Progenitor cell of endocrine pancreas (in vitro differentiated cells): Measurements from ENCODE around the gene HORMAD2. TPM values are rescaled to one million over a fixed set of nuclear protein-coding genes. Genes with fewer than 3 reads are reported as not detected.
A peak's percentile ranks its signal among the peaks of the same experiment; 100 is the strongest.

Source experiments
- DNase-seq: peaks from one replicate; pipeline ENCODE4 v3.0.0; 2021; ENCODE audit warnings: low spot score; ENCODE audit not compliant: unreplicated experiment
- H3K27ac Mint-ChIP-seq: 2 replicates; pipeline ENCODE4 v1.8.0; 2021; ENCODE audit warnings: mild to moderate bottlenecking, moderate library complexity, mixed read lengths
- H3K27me3 Mint-ChIP-seq: 2 replicates; pipeline ENCODE4 v1.8.0; 2021; ENCODE audit warnings: mixed read lengths
- H3K36me3 Mint-ChIP-seq: 2 replicates; pipeline ENCODE4 v1.8.0; 2022; ENCODE audit warnings: mixed read lengths; ENCODE audit not compliant: insufficient read depth
- H3K4me1 Mint-ChIP-seq: 2 replicates; pipeline ENCODE4 v1.8.0; 2021; ENCODE audit warnings: low read depth, mixed read lengths
- H3K4me3 Mint-ChIP-seq: 2 replicates; pipeline ENCODE4 v1.8.0; 2021; ENCODE audit warnings: low read depth, mild to moderate bottlenecking, moderate library complexity, mixed read lengths
- H3K9me3 Mint-ChIP-seq: 2 replicates; pipeline ENCODE4 v1.8.0; 2021; ENCODE audit warnings: low read depth, mixed read lengths
- total RNA-seq: library from RNA; stranded (reverse); gene quantifications from 2 replicates; pipeline ENCODE4 v1.2.1, GENCODE V29; 2021
- TF ChIP-seq, protein P1 (sequence below): fragments of 200-600 bp; sonication (generic); IDR thresholded peaks from one replicate; pipeline ENCODE4 v1.5.0; 2021; ENCODE audit warnings: antibody characterized with exemption, mild to moderate bottlenecking; ENCODE audit not compliant: unreplicated experiment

The HORMAD2 gene
- total RNA-seq, 1 donor from 2014 or later: not detected

DNA sequence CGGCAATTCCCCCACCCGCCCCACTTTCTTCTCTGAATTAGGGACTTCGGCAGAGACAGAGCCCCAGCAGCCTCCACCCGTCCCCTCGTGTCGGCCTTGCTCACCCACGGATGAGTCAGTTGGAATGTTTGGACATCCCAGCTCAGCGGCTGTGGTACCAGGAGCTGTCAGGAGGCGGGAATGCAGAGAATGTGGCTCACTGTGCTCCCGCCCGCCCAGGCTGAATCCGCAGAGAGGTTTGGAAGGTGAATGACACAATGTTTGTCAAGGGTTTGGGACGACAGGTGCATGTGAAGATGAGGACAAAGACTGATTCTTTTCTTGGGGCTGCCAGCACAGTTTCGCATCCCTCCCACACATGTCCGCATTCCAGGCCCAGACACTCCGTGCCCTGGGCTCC is 126.7 kb downstream of the HORMAD2 start:
- Mint-ChIP-seq H3K27me3 (peaks cover 27% of the 10 kb centered on the region), H3K4me3 (no peak overlapping the region), H3K27ac (peak overlapping the region; percentile 94), H3K36me3 (no peaks in the 10 kb centered on the region), H3K9me3 (peaks cover 6% of the 10 kb centered on the region), H3K4me1 (peaks cover 25% of the 10 kb centered on the region)
- DNase-seq: no peak
- TF ChIP-seq, protein P1, sequence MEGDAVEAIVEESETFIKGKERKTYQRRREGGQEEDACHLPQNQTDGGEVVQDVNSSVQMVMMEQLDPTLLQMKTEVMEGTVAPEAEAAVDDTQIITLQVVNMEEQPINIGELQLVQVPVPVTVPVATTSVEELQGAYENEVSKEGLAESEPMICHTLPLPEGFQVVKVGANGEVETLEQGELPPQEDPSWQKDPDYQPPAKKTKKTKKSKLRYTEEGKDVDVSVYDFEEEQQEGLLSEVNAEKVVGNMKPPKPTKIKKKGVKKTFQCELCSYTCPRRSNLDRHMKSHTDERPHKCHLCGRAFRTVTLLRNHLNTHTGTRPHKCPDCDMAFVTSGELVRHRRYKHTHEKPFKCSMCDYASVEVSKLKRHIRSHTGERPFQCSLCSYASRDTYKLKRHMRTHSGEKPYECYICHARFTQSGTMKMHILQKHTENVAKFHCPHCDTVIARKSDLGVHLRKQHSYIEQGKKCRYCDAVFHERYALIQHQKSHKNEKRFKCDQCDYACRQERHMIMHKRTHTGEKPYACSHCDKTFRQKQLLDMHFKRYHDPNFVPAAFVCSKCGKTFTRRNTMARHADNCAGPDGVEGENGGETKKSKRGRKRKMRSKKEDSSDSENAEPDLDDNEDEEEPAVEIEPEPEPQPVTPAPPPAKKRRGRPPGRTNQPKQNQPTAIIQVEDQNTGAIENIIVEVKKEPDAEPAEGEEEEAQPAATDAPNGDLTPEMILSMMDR: no peak

DNA sequence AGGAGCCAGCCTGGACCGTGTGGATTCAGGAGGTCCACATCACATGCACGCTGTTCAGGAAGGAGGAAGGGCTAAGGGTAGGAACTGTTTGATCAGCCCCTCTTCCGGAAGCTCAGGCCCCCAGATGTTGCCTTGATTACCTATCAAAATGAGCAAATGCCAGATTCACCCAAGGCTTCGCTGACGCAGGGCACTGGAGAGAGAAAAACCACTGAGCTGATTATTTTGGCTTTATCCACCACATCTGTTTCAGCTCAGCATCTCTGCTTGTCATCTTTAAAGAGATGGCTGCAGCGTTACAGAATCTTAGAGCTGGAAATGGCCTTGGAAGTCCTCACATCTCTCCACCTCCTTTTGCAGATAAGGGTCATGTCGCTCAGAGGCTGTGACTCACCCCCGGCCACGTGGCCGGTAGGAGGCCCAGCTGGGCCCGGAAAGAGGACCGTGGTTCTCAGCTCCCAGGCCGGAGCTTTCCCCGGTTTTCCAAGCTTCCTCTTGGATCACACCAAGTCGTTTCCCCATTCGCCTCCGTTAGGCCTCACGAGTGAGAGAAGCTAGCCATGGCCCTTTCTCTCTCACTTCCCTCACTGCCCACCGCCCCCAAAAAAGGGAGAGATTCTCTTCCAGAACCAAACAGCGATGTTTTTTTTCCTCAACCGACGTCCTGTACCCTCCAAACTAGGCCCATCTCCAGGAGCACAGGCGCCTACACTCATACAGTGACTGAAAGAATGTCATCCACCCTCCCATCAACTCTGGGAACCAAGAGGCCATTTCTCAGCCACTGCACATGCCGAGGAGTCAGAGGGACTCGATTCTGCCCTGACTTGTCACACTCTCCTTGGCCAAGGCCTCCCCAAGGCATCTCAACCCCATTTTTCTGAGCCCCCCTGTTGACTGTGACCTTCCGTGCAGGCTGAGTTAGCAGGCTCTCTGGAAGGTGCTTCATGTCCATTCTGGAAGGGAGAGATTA is 128.7 kb downstream of the HORMAD2 start:
- no peak for DNase-seq
- no peak overlapping the region for H3K4me3 Mint-ChIP-seq
- TF ChIP-seq, protein P1: no peak
- H3K9me3 Mint-ChIP-seq: no peaks in the 10 kb centered on the region
- no peaks in the 10 kb centered on the region for H3K36me3 Mint-ChIP-seq
- H3K4me1 Mint-ChIP-seq: peaks cover 12% of the 10 kb centered on the region
- H3K27ac Mint-ChIP-seq: peak overlapping the region; percentile 62
- H3K27me3 Mint-ChIP-seq: peaks cover 27% of the 10 kb centered on the region

DNA sequence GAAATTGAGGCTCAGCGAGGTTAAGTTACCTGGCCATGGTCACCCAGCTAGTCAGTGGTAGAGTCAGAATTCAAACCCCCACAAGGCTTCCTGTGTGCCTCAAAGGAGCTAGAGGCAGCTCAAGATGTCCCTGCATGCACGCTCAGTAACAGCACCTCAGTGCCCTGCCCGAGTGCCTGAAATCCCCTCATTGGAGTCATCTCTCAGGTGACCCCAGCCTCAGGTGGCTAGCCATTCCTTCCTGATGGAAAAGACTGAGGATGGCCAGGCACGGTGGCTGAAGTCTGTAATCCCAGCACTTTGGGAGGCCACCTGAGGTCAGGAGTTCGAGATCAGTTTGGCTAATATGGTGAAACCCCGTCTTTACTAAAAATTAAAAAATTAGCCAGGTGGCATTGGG is 129.4 kb downstream of the HORMAD2 start:
- Mint-ChIP-seq H3K27ac (no peak overlapping the region), H3K4me1 (peaks cover 12% of the 10 kb centered on the region), H3K9me3 (no peaks in the 10 kb centered on the region), H3K27me3 (peaks cover 28% of the 10 kb centered on the region), H3K36me3 (no peaks in the 10 kb centered on the region), H3K4me3 (no peak overlapping the region)
- TF ChIP-seq, protein P1: no peak
- no peak for DNase-seq

DNA sequence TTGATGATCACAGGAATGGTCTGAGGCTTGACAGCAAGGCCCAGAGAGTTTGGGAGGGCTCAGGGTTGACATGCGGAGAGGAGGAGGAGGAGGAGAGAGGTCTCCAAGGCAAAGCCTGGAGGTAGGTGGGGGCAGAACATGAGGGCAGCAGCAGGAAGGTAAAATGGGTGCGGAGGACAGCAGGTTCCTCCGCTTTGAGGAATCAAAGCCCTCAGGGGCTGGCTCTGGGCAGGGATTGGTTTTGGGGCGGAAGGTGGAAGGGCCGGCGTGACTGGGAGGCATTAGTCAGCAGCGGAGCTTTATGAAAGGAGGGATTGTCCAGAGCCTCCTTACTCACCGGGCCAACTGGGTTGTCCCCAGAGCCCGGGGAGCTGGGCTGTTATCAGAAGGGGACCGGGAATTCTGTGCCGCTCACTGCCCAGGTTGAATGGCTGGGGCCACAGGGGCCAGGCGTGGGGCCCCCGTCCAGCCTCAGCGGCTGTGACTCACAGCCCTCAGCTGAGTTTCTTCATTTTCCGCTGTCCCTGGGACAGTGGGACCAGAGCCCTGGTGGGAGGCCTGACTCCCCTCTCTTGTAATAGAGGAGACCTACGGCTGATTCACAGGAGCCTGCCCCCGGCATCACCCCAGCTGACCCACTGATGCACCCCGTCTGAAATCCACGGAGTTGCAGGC is 130.1 kb downstream of the HORMAD2 start:
- TF ChIP-seq, protein P1: no peak

DNA sequence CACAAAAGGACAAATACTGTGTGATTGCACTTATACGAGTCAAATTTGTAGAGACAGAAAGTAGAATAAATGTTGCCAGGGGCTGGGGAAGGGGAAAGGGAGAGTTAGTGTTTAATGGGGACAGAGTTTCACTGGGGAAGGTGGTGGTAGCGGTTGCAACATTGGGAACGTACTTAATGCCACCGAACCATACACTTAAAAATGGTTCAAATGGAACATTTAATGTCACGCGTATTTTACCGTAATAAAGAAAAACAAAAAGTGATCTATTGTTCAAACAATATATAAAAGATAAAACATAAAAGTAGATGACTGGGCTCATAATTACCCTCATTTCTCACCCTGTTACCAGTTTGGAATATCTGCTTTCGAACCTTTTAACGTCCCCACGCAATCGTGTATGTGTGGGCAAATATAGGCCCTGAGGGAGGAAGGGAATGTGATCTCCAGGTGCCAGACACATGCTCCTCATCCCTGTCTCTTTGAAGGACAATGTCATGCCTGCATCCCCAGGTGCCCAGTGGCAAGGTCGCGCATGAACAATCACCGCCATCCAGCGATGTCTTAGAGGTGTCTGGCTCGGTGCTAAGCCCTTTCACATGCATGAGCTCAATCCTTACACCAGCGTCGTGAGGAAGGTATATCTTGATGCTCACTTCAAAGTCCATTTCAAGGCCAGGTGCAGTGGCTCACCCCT is 131.0 kb downstream of the HORMAD2 start:
- no peaks in the 10 kb centered on the region for H3K36me3 Mint-ChIP-seq
- DNase-seq: no peak
- H3K9me3 Mint-ChIP-seq: no peaks in the 10 kb centered on the region
- peaks cover 37% of the 10 kb centered on the region for H3K27me3 Mint-ChIP-seq
- TF ChIP-seq, protein P1: no peak
- no peak overlapping the region for H3K4me3 Mint-ChIP-seq
- H3K27ac Mint-ChIP-seq: peak overlapping the region; percentile 9
- H3K4me1 Mint-ChIP-seq: peaks cover 12% of the 10 kb centered on the region

More for the DNA sequence above, 130.1 kb downstream of the HORMAD2 start:
- Mint-ChIP-seq H3K9me3 (no peaks in the 10 kb centered on the region), H3K27ac (peak overlapping the region; percentile 62), H3K36me3 (no peaks in the 10 kb centered on the region), H3K27me3 (peaks cover 34% of the 10 kb centered on the region), H3K4me1 (peaks cover 12% of the 10 kb centered on the region), H3K4me3 (no peak overlapping the region)
- DNase-seq: no peak
